ENCODE measurements around the gene CDH4. TPM values are rescaled to one million over a fixed set of nuclear protein-coding genes. Genes with fewer than 3 reads are reported as not detected.

The CDH4 gene
- total RNA-seq, 1 donor from 2014 or later: 0.06 TPM

GRCh38 chr20:61304750-61305149 lies 52.7 kb downstream of the CDH4 start:
- no peak overlapping the region for H3K4me3 ChIP-seq
- H3K36me3 ChIP-seq: no peaks in the 10 kb centered on the region
- TF ChIP-seq, protein P1, sequence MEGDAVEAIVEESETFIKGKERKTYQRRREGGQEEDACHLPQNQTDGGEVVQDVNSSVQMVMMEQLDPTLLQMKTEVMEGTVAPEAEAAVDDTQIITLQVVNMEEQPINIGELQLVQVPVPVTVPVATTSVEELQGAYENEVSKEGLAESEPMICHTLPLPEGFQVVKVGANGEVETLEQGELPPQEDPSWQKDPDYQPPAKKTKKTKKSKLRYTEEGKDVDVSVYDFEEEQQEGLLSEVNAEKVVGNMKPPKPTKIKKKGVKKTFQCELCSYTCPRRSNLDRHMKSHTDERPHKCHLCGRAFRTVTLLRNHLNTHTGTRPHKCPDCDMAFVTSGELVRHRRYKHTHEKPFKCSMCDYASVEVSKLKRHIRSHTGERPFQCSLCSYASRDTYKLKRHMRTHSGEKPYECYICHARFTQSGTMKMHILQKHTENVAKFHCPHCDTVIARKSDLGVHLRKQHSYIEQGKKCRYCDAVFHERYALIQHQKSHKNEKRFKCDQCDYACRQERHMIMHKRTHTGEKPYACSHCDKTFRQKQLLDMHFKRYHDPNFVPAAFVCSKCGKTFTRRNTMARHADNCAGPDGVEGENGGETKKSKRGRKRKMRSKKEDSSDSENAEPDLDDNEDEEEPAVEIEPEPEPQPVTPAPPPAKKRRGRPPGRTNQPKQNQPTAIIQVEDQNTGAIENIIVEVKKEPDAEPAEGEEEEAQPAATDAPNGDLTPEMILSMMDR (IDR thresholded peaks at IDR 0.05): no peak
- intact Hi-C loops (cut with DNase I): no loop called here
- no peak for DNase-seq
- H3K27ac ChIP-seq: no peak overlapping the region
- no peak for ATAC-seq
- no peaks in the 10 kb centered on the region for H3K9me3 ChIP-seq
- H3K27me3 ChIP-seq (ENCODE audit: low read depth): no peaks in the 10 kb centered on the region
- H3K4me1 ChIP-seq: no peaks in the 10 kb centered on the region

- Histone ChIP-seq H3K4me1 (no peaks in the 10 kb centered on the region), H3K9me3 (no peaks in the 10 kb centered on the region), H3K4me3 (no peak overlapping the region), H3K27me3 (ENCODE audit: low read depth) (no peaks in the 10 kb centered on the region), H3K36me3 (no peaks in the 10 kb centered on the region), H3K27ac (no peak overlapping the region)
- DNase-seq: no peak
- TF ChIP-seq, protein P1 (IDR thresholded peaks at IDR 0.05): no peak
- intact Hi-C loops (cut with DNase I): no loop called here
- ATAC-seq: no peak
Measured at GRCh38 chr20:61306937-61307475, 54.9 kb downstream of the CDH4 start.

DNA sequence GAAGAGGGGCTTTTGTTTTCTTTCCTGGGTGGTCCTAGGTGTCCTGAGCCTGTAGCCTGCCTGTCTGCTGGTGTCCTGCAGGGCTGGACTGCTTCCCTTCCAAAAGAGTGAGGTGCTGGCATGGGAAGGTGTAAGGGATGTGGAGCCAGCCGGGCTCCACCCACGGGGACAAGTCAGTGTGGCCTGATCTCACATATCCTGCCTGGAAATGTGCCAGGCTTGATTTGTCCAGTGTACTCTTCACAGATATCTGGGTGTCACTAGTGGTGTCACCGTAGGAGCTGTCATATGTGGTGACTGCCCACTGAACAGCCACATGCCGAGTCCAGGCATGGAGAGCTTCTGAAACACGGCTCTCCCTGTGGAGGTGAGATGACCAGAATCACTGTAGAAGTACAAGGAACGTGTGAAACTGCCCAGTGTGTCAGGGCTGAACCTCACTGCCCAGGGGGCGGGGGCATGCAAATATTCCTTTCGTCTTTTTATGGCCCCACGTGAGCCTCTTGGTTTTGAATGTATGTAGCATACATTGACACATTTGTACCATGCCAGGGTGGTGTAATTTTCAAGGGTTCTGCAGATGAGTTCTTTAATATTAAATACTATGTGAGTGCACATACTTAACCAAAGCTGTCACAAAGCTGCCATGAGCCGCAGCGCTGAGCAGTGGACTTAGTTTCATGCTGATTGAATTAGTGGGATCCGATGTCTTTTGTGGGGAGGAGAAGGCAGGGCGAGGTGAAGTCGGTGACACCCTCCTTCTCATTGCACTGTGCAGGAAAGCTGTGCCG lies 55.8 kb downstream of the CDH4 start:
- no peaks in the 10 kb centered on the region for H3K36me3 ChIP-seq
- TF ChIP-seq, protein P1 (IDR thresholded peaks at IDR 0.05): no peak
- no peaks in the 10 kb centered on the region for H3K27me3 ChIP-seq (ENCODE audit: low read depth)
- no peak overlapping the region for H3K4me3 ChIP-seq
- H3K27ac ChIP-seq: no peak overlapping the region
- H3K9me3 ChIP-seq: no peaks in the 10 kb centered on the region
- no peak for ATAC-seq
- intact Hi-C loops (cut with DNase I): no loop called here
- DNase-seq: no peak
- no peaks in the 10 kb centered on the region for H3K4me1 ChIP-seq

DNA sequence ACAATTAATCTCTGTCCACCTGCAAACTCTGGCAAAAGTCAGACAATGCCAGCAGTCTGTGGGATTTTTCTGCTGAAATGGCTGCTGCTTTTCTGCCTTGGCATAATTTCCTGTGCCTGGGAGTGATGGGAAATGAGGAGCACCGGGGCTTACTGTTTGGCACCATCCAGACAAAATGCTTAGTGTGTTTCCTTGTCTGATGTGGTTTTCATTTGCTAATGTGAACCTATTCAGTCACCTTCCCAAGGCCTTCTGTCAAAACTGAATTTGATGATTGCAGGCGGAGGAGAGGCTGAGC lies 56.4 kb downstream of the CDH4 start:
- no peak overlapping the region for H3K27ac ChIP-seq
- intact Hi-C loops (cut with DNase I): no loop called here
- no peaks in the 10 kb centered on the region for H3K27me3 ChIP-seq (ENCODE audit: low read depth)
- H3K36me3 ChIP-seq: no peaks in the 10 kb centered on the region
- no peak for DNase-seq
- TF ChIP-seq, protein P1 (IDR thresholded peaks at IDR 0.05): no peak
- no peak for ATAC-seq
- H3K9me3 ChIP-seq: no peaks in the 10 kb centered on the region
- H3K4me1 ChIP-seq: no peaks in the 10 kb centered on the region
- H3K4me3 ChIP-seq: no peak overlapping the region

DNA sequence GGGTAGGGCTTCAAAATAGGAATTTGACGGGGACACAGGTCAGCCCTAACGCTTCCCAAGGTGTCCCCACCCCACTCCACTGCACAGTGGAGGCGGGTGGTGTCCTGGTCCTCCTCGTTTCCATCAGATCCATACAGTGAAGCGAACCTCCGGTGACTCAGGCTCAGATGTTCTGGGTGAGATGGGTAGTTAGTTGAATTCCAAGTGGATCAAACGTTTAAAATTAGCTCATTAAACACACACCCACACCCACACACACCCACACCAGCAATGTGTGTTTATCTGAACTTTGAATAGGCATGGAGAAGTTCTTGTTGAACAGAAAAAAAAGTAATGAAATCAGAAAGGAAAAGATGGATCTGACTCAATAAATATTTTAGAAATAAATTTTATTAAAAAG lies 58.9 kb downstream of the CDH4 start:
- Histone ChIP-seq H3K36me3 (no peaks in the 10 kb centered on the region), H3K27ac (no peak overlapping the region), H3K27me3 (ENCODE audit: low read depth) (peaks cover 4% of the 10 kb centered on the region), H3K9me3 (no peaks in the 10 kb centered on the region), H3K4me1 (no peaks in the 10 kb centered on the region), H3K4me3 (no peak overlapping the region)
- TF ChIP-seq, protein P1 (IDR thresholded peaks at IDR 0.05): no peak
- intact Hi-C loops (cut with DNase I): no loop called here
- DNase-seq (no peak), ATAC-seq (no peak)
